ENCODE measurements around the gene TXNDC17.

- TF ChIP-seq, protein P1, sequence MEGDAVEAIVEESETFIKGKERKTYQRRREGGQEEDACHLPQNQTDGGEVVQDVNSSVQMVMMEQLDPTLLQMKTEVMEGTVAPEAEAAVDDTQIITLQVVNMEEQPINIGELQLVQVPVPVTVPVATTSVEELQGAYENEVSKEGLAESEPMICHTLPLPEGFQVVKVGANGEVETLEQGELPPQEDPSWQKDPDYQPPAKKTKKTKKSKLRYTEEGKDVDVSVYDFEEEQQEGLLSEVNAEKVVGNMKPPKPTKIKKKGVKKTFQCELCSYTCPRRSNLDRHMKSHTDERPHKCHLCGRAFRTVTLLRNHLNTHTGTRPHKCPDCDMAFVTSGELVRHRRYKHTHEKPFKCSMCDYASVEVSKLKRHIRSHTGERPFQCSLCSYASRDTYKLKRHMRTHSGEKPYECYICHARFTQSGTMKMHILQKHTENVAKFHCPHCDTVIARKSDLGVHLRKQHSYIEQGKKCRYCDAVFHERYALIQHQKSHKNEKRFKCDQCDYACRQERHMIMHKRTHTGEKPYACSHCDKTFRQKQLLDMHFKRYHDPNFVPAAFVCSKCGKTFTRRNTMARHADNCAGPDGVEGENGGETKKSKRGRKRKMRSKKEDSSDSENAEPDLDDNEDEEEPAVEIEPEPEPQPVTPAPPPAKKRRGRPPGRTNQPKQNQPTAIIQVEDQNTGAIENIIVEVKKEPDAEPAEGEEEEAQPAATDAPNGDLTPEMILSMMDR (IDR thresholded peaks at IDR 0.05) = no peak
- TF ChIP-seq, protein P2, sequence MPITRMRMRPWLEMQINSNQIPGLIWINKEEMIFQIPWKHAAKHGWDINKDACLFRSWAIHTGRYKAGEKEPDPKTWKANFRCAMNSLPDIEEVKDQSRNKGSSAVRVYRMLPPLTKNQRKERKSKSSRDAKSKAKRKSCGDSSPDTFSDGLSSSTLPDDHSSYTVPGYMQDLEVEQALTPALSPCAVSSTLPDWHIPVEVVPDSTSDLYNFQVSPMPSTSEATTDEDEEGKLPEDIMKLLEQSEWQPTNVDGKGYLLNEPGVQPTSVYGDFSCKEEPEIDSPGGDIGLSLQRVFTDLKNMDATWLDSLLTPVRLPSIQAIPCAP (CRISPR knock-in tag; IDR thresholded peaks at IDR 0.05) = no peak
- TF ChIP-seq EMX1 (CRISPR knock-in tag; IDR thresholded peaks at IDR 0.05) = no peak
- TF ChIP-seq FOXP1 (CRISPR knock-in tag; IDR thresholded peaks at IDR 0.05; ENCODE audit: borderline replicate concordance) = no peak
- no peak for TF ChIP-seq E2F1 (CRISPR knock-in tag; IDR thresholded peaks at IDR 0.05)
- TF ChIP-seq, protein P3, sequence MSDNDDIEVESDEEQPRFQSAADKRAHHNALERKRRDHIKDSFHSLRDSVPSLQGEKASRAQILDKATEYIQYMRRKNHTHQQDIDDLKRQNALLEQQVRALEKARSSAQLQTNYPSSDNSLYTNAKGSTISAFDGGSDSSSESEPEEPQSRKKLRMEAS (CRISPR knock-in tag; IDR thresholded peaks at IDR 0.05) = no peak
Measured at GRCh38 chr17:6666557-6666956, 25.7 kb downstream of the TXNDC17 start.
